GOT3 (cell line): ENCODE measurements around the gene UPK1A.

Source experiments
- DNase-seq: peaks from one replicate; lab custom pipeline; 2025; ENCODE audit warnings: mixed read lengths; lab: John Stamatoyannopoulos, UW

Gene UPK1A

GRCh38 chr19:35666251-35666913, at the start of gene UPK1A:
TSS of gene UPK1A (plus strand) at chr19:35666517. CDS start at chr19:35666813, 296 bp downstream.
- DNase-seq: no peak

GRCh38 chr19:35618857-35619256, 47.5 kb upstream of the UPK1A start:
- no peak for DNase-seq

- DNase-seq: no peak
These were observed 46.9 kb upstream of the UPK1A start for GRCh38 chr19:35619290-35619923.

GRCh38 chr19:35620001-35620400, 46.3 kb upstream of the UPK1A start:
- no peak for DNase-seq

- DNase-seq: no peak
These were observed 44.6 kb upstream of the UPK1A start for GRCh38 chr19:35621708-35622107.

- no peak for DNase-seq
These were observed 43.6 kb upstream of the UPK1A start for GRCh38 chr19:35622750-35623149.

GRCh38 chr19:35623327-35624010, 42.8 kb upstream of the UPK1A start:
- DNase-seq: no peak

- no peak for DNase-seq
These were observed 38.1 kb upstream of the UPK1A start for GRCh38 chr19:35628264-35628564.

- peak; percentile 85 for DNase-seq
These were observed 37.6 kb upstream of the UPK1A start, which contains the start of gene RBM42 for GRCh38 chr19:35628565-35629331. TSS of gene RBM42 (plus strand) at chr19:35629036. CDS start at chr19:35629154, 118 bp downstream.

GRCh38 chr19:35629332-35629633, 37.0 kb upstream of the UPK1A start:
- no peak for DNase-seq

GRCh38 chr19:35633727-35634440, 32.4 kb upstream of the UPK1A start:
- DNase-seq: no peak

- DNase-seq: no peak
These were observed 29.7 kb upstream of the UPK1A start for GRCh38 chr19:35636651-35637050.

GRCh38 chr19:35637165-35637564, 29.2 kb upstream of the UPK1A start:
- DNase-seq: no peak

- no peak for DNase-seq
These were observed 27.0 kb upstream of the UPK1A start for GRCh38 chr19:35639321-35639639.

- DNase-seq: no peak
These were observed 26.5 kb upstream of the UPK1A start for GRCh38 chr19:35639863-35640262.

- DNase-seq: no peak
These were observed 24.7 kb upstream of the UPK1A start, which contains the start of gene ETV2 for GRCh38 chr19:35641515-35642151. TSS of gene ETV2 (plus strand) at chr19:35641745. CDS start at chr19:35642461, 716 bp downstream.

- no peak for DNase-seq
These were observed 24.0 kb upstream of the UPK1A start for GRCh38 chr19:35642312-35642711.

GRCh38 chr19:35642798-35643254, 23.5 kb upstream of the UPK1A start:
- DNase-seq: no peak

- DNase-seq: peak; percentile 44
These were observed 22.8 kb upstream of the UPK1A start for GRCh38 chr19:35643255-35644205.
